ENCODE measurements around the gene MGMT.

MGMT gene

DNA sequence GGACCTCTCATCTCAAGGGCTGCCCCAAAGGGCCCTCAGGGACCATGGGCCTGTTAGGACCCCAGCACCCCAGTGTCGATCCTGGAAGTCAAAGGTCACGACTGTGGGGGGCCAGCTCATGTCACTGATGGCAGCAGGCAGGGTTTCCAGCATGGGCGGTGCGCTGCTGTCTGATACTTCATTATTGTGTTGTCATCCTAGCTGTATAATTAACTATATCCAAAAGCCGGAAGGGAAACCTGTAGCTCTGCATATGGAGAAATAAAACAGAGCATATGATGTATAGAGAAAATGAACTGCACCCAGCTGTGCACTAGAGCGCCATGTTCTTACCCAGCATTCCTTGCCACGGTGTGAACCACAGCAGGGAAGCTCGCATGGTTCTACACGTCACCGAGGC lies 300.7 kb downstream of the MGMT start:
- no peak for DNase-seq

DNA sequence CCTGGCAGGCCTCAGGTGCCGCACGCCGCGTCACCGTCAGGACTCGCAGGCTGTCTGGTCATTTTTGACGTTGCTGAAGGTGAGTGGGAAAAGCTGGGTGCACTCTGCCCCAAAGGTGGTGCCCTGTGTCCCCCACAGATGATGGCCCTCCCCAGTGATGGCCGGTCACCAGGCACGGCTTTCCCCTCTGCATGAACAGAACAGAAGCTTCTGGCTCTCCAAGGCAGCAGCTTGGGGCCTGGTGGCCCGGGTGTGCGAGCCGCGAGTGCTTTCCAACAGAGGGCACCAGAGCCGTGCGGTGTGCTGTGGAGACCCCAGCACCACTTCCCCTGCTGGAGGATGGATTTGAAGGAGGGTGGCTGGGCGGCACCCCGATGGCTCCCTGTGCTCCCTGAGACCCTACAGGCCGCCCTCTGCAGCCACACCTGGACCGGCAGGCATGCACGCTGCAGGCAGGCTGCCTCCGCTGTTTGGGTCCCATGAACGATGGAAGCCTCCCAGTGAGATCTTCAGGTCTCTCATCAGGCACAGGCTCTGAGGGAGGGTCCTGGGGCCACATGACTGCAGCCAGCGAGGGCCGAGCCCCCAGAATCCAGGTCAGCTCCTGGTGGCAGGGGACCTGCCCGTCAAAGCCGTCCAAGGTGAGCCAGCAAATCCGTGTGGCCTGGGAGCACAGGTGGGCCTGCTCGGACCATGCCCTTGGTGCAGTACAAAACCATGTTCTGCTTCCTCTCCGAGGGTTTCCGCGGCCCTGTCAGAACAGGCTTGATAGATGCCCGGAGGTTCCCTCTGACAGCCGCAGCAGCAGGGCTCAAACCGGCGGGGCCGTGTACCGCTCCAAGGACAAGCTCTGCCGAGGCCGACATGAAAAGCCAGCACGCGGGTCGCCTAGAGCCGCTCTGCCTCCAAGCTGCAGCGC lies 301.7 kb downstream of the MGMT start:
- DNase-seq, result no peak

DNA sequence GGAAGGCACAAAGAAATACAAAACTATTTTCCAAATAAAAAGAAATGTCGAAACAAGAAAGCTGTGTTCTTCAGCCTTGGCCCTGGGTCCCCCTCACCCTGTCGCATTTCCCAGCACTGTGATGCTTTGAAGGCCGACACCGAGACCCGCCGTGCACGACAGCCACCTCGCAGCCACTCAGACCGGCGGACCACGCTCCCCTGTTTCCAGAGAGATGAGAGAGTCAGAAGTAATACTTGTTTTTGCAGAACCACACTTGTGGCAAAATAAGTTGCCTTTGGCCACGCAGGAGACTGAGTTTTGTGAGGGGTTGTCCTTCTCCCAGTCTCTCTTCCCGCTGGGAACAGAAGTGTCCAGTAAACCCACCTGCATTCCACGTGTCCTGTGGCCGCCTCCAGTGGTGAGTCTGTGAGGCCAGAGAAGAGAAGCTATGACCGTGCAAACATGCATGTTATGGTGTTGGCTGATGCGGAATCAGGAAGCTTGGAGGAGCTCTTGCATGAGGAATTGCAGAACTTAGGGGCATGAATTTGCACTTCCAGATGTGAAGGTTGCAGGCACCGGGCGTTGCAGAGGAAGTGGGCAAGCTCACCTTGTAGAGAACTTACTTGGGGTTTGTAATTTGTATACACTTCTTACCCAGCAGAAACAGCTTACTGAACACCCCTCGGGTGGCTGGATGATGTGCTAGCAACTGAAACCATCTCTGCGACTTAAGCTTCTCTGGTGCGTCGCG lies 302.5 kb downstream of the MGMT start:
- no peak for DNase-seq

DNA sequence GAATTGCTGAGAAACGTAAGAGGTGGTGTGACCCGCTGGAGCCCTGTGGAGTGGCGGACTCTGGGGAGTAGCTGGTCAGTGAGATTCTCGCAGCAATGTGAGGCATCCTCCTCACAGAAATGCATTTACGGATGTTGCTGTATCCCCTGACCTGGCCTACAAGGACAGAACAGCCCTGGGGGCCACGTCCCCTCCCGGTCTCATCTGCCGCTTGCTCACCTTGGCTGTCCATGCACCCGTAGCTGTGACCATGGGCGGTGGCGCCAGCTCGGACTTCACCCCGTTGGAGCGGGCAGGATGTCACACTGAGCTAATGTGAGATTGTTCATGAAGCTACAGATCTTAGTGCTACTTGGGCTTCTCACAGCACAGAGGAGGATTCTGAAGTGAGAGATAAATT lies 303.2 kb downstream of the MGMT start:
- DNase-seq, result no peak

DNA sequence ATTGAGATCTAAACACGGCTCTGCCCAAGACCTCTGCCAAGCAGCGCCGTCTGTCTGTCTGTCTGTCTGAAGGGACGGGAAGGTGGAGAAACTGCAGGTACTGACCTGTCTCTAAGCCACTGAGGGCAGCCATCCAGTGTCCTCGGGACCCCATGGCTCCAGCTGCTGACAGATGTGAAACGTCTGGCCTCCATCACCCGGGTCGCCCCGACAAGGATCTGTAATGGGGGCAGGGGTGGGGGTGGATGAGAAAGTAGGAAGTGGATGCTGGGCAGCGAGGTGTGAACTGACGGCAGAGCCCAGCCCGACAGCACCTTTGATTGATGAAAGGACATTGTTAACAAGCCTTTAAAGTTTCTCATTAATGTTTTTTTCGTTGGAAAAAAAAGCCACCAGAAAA lies 304.0 kb downstream of the MGMT start:
- DNase-seq, result no peak

DNA sequence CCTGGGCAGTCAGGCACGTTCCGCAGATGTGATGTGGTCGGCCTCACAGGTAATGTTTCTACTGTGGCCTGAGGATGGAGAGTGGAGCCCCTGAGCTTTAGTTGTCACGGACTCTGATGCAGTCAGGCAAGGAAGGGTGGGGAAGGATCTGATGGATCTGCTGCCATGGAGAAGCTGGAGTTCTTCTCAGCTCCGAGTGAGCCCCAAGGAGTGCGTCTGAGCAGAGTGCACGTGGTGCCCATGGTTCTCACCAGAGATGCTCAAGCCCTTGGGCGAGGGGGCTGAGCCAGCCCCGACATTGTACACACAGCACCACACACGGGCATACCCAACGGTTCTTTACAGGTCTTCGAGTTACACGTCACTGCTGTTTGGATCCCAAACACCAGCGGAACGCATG lies 304.5 kb downstream of the MGMT start:
- DNase-seq, result no peak

DNA sequence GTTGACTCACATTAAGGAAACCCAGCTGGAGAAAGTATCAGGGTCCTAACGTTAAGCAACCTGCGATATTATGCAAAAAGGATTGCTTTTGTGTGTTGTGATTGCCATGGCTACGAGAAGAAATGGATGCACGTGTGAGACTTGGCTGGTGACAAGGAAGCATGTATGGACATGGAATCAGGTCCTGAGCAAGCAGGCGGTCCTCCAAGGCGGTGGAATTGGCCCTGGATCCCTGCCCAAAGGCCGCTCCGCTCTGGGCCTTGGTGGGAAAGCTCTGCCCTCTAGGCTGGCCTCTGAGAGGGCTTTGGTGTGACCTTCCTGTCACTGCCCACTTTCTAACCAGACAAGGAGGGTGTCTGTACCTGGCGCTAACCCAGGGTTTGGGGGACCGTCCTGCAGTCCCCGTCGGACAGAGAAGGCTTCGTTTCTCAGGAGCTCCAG lies 305.0 kb downstream of the MGMT start:
- DNase-seq, result no peak

DNA sequence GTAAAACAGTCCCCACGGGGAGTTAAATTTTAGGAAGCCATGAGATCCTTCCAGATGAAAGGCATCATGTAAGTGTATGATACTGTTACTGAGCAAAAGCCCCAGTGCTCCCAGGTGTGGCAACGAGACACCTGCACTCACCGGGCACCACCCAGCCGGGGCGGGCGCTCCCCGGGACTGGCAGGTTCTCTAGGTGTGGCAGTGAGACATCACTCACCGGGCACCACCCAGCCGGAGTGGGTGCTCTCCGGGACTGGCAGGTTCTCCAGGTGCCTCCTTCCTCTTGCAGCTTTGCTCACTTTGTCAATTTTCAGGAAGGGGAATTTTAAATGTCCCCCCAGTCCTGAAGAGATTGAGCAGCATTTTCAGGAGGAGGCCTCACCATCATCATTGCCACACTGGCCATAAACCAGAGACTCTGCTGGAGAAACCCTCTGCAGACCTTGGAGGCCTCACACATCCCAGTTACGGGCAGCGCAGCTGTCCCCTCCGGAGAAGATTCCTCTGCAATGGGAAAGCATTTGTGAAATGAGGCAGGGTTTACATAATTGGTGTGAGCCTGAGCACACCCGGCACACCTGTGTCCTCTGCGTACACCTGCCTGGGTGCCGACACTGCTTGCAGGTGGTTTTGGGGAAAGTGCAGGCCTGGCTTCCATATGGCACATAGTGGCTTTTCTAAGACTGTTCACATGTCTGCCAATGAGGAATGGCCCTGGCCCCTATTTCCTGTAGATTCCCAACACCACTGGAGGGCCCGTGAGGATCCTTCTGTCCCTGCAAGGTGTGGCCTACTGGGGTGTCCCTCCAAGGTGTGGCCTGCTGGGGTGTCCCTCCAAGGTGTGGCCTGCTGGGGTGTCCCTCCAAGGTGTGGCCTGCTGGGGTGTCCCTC lies 305.7 kb downstream of the MGMT start:
- DNase-seq, result no peak

DNA sequence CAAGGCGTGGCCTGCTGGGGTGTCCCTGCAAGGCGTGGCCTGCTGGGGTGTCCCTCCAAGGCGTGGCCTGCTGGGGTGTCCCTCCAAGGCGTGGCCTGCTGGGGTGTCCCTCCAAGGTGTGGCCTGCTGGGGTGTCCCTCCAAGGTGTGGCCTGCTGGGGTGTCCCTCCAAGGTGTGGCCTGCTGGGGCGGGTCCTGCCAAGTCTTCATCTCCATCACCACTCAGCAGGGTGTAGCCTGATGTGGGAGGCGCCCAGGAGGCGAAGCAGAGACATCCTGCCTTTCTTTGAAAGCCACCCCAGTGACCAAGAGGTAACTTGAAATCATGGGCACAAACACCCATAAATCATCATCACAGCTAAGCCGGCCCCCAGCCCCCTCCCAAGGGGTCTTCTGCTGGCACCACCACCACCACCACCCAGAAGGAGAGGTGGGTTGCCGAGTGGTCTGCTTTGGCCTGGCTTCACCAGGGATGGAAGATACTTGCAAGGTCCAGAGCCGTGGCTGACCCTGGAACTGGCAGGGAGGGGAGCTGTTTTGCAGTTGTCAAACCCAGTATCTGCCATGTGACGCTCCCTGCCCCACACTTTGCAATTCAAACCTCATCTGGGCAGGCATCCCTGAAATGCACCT lies 306.4 kb downstream of the MGMT start:
- DNase-seq, result no peak

DNA sequence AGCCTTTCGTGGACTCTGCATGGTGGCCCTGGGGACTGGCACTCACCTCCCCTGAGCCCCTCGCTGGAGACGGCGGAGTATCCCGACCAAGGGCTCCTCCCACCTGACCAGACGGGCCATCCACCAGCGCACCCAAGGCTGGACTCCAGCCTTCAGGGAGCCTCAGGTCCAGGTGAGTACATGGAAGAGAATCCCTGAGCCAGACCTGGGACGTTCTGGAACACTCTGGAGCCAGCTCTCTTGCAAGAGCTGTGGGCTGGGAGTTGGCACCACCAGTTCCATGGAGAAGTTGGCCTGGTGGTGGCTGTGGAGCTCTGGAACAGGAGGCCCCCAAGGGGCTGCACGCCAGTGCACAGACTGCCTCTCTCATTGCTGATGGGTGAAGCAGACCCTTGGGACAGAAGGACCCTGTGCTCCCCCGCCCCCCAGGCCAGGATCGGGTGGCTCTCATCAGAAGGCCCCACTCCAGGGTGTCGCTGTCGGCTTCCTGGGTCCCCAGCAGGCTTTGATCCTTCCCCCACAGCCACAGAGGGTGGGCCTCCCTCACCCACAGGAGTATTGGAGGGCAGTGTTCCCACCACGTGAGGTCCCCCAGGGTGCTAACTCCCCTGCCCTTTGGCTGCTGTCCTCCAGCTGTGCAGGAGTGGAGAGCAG lies 307.2 kb downstream of the MGMT start:
- DNase-seq, result no peak

DNA sequence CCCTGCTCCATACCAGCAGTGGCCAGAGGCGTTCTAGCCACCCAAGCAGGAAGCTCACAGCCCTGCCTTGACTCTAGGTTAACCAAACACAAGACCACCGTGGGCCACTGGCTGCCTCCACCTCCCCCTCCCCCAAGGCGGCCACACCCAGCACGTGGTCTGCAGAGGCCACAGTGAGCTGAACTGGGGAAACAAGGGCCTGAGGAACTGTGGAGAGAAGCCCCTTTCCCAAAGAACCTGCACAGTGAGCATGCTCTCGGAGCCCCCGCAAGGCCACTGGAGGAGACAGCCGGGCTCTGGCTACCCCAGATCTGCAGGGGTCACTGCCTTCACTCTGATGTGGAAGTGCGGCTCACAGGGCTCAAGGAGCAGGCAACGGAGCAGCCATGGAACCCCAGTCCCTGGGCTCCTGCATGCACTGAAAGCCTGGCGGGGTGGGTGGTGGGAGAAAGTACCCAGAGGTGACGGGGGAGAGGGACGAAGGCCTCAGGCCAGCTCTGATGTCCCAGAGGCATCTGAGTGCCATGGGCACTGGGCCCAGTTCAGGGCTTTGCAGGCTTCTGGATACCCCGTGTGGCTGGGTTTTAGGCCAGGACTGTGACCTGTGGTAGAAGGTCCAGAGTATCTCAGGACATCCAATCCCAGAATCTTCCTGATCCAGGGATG lies 307.8 kb downstream of the MGMT start:
- DNase-seq, result no peak

DNA sequence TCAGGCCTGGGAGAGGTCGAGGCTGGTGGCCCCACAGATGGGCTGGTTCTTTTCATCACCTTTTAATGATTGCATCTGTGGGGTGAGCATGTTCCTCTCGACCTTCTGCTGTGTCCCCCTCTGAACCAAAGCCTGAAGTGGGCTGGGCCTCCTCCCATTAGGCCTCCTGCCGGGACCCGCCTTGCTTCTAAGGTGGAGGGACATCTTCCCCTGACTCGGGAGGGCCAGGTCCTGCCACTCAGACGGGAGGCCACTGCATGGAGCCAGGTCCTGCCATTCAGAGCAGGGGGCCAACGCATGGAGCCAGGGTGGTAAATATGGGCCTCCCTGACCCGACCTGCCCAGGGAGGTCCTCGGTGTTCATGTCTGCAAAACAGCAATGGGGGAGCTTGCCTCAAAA lies 308.6 kb downstream of the MGMT start:
- DNase-seq, result no peak

DNA sequence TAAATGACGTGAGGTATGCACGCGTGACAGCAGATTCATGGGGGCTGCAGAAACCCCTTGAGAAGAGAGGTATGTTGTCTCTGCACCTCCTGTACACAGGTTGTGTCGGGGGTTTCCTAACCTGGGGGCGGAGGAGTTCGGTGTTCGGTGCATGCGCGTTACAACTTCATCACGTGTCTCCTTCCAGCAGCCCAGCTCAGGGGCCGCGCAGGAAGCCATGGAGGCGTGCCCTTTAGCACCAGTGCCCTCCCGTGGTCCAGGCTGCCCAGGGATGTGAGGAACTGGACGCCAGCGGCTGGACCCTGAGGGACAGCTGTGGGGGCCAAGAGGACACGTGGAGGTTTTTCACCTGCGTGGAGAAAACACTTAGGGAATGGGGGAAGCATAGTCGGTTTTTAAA lies 310.6 kb downstream of the MGMT start:
- DNase-seq, result no peak

DNA sequence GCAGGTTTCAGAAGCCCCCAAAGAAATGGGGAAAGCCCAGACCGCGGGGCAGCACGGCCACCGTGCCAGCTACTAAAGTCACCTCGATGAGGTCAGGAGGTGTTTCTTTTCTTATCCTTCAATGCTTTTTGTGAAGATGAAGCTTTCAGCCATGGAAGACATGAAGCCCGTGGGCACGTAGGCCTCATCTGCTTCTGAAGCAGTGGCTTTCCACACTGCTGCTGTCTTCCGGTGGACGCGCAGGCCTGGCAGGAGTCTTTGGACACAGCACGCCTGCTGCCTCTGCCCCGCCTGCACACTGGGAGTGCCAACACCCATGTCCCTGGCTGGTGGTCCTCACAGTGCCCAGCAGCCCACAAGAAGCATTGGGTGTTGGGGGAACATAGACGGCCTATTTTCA lies 311.5 kb downstream of the MGMT start:
- no peak for DNase-seq

DNA sequence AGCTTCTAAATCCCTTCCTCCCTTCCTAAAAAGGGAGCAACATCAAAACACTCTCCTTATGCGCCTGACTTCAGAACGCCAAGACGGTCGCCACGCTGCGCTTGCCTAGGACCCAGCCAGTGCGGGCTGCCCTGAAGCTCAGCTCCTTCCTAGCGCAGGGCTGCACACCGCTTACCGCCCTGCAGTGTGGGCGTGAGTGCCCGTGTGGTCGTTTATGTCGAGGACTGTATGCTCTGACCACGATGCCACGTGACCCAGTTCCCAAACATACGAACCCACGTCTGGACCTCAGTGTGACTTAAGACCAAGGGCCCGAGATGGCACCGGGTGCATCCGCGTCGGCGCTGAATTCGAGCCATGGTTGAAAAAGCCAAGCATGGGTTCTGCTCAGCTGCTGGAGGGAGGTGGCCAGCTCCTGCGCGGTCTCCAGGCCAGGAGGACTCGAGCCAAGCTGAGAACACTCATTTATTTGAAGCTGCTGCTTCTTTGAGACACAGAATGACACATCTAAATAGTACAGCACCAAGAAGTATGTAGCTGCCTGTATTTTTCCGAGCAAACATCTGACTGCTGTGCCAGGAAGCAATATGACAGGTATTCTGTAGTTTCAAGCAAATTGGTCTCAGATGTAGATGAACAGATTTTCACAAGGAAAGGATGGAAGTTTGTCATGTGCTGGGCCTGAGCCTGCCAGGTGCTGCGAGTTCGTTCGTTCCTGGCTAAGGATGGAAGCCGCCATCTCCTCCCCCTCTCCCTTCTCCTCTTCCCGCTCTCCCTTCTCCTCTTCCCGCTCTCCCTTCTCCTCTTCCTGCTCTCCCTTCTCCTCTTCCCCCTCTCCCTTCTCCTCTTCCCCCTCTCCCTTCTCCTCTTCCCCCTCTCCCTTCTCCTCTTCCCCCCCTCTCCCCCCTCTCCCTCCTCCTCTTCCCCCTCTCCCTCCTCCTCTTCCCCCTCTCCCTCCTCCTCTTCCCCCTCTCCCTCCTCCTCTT lies 312.4 kb downstream of the MGMT start:
- DNase-seq, result no peak

DNA sequence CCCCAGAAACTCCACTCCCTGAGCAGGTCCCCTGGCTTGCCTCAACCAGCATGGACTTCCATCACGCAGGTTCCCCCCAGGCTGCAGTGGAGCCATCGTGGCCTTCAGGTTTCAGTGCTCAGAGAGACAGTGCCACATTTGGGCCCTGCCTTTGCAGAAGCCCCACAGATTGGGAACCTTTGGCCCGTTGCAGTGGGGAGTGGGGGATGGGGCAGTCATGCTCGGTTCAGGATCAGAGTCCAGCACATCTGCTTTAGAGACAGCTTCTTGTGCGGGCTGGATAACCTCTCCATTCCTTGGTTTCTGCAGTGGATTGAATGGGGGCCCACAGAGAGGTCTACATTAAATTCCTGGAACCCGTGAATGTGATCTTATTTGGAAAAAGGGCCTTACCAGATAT lies 313.2 kb downstream of the MGMT start:
- DNase-seq, result no peak

DNA sequence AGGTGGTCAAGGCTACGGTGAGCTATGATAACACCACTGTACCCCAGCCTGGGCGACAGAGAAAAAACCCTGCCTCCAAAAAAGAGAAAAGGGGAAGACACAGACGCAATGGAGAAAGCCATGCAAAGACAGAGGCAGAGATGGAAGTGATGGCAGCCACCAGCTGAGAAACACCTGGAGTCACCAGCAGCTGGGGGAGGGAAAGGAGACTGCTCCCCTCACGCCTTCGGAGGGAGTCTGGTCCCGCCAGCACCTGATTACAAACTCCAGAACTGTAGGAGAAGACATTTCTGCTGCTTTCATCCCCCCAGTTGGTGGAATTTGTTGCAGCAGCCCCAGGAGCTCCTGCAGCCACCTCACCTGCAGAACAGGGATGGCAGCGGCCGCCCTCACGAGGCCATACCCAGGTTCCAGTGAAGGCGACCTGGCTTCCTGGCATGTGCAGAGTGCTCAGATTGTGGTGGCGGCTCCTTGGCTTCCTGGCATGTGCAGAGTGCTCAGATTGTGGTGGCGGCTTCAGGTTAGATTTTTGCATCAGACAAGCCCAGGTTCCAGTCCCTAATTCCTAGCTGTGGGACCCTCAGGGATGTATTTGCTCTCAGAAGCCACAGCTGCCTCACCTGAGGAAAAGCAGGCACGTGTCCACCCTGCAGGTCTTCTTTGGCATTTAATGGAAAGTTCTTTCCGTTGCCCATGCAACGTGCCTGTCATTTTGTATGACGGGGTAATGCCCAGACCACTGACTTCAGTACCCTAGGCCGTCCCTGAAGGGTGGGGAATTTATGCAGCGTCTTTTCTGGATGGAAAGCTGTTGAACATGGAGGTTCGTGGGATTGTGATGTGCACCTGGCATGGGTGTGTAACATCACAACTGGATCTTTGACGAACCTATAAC lies 314.1 kb downstream of the MGMT start:
- DNase-seq, result no peak

DNA sequence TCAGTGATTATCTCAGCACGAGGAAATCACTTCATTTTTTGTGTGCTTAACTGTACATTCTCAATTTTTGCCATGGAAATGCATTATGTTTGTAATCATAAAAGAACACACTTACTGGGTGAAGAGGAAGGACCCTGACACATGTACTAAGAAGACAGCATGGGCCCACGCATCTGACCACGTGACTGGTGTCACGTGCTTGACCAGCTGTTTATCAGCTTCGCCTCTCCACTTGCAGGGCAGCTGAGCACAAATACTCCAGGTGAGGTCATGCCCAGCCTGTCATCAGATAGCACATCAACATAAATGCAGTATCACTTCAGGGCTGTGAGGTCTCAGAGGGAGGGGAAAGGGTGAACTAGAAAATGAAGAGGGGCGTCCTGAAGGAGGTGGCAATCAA lies 317.2 kb downstream of the MGMT start:
- no peak for DNase-seq

DNA sequence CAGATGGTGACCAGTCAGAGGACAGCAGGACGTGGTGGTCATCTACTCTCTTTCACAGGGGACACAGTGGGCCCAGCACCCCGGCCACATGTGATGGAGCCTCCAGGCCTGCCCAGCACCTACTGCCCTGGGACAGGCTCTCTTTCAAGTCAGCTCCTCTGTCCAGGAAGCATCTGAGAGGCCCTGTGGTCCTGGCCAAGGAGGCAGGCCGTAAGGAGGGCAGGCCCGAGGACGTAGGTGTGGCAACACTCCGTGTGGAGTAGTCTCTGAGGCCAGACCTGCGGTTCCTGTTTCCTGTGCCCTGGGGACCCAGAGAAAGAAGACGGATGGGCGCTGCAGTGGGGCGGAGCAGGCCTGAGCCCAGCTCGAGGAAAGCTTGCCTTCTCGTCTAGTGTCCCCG lies 317.9 kb downstream of the MGMT start:
- no peak for DNase-seq
